GM12873 (cell line): ENCODE data around the gene ZNF845.

Source experiments
- CTCF ChIP-seq: IDR thresholded peaks from 2 replicates; pipeline ENCODE4 v1.5.1; 2012; ENCODE audit warnings: low read depth, mild to moderate bottlenecking, moderate library complexity, low read length, control low read depth; ENCODE audit not compliant: insufficient read depth; ENCODE audit errors: missing control alignments

ZNF845 gene

GRCh38 chr19:53365899-53366493 is 32.4 kb downstream of the ZNF845 start:
- no peak for TF ChIP-seq CTCF

- TF ChIP-seq CTCF, result no peak
Observed at GRCh38 chr19:53372196-53372595, 38.6 kb downstream of the ZNF845 start.

- no peak for TF ChIP-seq CTCF
Observed at GRCh38 chr19:53374288-53374687, 40.7 kb downstream of the ZNF845 start.

GRCh38 chr19:53374743-53375142 is 41.2 kb downstream of the ZNF845 start:
- no peak for TF ChIP-seq CTCF

- TF ChIP-seq CTCF, result no peak
Observed at GRCh38 chr19:53381376-53381775, 47.8 kb downstream of the ZNF845 start.

GRCh38 chr19:53388168-53388567 is 54.6 kb downstream of the ZNF845 start:
- no peak for TF ChIP-seq CTCF

GRCh38 chr19:53388904-53389303 is 55.4 kb downstream of the ZNF845 start:
- no peak for TF ChIP-seq CTCF
